Raji (cell line): Measurements from ENCODE around the gene PLCE1.

Experiments
- POLR2A ChIP-seq: IDR thresholded peaks from 2 replicates; pipeline ENCODE4 v1.6.1; 2011; ENCODE audit warnings: low read depth, low read length, control low read depth; ENCODE audit not compliant: insufficient read depth

The PLCE1 gene

DNA sequence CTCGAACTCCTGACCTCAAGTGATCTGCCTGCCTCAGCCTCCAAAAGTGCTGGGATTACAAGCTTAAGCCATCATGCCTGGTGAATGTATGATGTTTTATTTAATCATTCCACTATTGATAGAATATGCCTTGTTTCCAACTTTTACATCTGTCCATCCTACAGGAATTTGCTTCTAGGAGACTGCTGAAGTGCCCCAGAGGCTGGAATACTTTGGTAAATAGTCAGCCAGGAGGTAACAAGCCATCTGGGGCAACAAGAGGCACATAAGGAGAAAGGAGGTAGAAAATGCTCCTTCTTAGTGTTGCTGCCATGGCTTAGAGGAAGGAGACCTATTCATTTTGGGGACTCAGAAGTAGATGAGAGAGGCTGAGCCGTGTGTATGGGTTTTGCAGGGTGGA is 14.8 kb downstream of the PLCE1 start:
- no peak for TF ChIP-seq POLR2A

DNA sequence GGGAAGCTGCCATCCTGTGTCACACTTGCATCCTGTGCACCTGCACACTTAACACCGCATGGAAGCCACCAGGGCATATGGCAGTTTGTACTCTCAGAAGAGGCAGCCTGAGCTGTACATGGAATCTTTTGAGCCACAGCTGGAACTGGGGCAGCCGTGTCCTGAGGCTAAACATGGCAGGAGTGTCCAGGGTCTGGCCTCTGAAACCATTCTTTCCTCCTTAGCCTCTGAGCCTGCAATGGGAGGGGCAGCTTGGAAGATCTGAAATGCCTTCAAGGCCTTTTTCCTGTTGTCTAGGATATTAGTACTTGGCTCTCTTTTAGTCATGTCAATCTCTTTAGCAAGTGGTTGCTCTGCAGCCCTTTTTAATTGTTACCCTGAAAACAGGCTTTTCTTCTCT is 16.4 kb downstream of the PLCE1 start:
- TF ChIP-seq POLR2A: no peak

DNA sequence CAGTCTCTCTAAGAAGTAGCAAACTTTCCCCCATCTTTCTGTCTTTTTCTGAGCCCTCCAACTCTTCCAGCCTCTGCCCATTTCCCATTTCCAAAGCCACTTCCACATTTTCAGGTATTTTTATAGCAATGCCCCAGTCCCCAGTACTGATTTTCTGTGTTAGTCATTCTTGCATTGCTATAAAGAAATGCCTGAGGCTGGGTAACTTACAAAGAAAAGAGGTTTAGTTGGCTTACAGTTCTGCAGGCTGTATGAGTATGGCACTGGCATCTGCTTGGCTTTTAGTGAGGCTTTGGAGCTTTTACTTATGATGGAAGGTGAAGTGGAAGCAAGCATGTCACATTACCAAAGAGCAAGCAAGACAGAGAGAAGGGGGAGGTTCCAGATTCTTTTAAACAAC is 17.2 kb downstream of the PLCE1 start:
- no peak for TF ChIP-seq POLR2A

DNA sequence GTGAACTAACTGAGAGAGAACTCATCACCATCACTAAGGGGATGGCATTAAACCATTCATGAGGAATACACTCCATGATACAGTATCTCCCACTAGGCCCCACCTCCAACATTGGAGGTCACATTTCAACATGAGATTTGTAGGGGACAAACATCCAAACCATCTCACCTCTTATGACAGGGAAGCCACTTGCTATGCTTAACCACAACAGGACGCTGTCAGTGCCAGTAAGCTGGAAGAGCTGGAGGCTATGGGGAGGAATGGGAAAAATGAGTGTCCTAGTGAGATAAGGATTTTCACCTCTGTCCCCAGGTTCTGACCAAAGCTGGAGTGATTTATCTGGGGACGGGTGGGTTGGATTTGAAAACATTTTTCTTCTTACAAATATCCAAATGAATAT is 17.6 kb downstream of the PLCE1 start:
- no peak for TF ChIP-seq POLR2A

DNA sequence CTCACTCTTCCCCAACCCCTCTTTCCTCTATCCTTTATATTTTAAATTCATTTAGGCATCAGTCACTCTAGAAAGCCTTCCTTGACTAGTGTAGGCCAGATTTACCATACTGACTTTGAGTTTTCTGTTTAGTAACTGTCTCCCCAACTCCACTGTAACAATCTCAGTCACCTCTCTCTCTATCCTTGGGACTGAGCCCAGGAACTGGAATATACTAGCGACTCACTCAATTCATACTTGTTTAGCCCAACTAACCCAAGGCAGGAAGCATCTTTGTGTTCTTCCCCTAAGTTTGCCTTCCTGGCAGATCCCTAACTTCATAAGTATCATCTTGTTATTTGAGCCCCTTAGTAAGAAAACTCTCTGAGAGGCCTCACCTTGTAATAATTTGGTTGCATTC is 19.1 kb downstream of the PLCE1 start:
- TF ChIP-seq POLR2A: no peak

- TF ChIP-seq POLR2A: no peak
These were observed 19.6 kb downstream of the PLCE1 start for GRCh38 chr10:94013331-94013760.

DNA sequence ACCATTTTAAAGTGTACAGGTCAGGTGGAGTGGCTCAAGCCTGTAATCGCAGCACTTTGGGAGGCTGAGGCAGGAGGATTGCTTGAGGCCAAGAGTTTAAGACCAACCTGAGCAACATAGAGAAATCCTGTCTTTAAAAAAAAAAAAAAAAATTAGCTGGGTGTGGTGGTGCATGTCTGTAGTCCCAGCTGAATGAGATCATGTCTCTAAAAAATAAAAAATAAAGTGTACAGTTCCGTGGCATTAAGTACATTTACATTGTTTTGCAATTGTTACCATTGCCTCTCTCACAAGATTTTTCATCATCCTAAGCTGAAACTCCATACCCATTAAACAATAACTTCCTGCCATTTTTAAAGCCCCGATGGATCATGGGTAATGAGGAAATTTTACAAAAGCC is 20.6 kb downstream of the PLCE1 start:
- no peak for TF ChIP-seq POLR2A

DNA sequence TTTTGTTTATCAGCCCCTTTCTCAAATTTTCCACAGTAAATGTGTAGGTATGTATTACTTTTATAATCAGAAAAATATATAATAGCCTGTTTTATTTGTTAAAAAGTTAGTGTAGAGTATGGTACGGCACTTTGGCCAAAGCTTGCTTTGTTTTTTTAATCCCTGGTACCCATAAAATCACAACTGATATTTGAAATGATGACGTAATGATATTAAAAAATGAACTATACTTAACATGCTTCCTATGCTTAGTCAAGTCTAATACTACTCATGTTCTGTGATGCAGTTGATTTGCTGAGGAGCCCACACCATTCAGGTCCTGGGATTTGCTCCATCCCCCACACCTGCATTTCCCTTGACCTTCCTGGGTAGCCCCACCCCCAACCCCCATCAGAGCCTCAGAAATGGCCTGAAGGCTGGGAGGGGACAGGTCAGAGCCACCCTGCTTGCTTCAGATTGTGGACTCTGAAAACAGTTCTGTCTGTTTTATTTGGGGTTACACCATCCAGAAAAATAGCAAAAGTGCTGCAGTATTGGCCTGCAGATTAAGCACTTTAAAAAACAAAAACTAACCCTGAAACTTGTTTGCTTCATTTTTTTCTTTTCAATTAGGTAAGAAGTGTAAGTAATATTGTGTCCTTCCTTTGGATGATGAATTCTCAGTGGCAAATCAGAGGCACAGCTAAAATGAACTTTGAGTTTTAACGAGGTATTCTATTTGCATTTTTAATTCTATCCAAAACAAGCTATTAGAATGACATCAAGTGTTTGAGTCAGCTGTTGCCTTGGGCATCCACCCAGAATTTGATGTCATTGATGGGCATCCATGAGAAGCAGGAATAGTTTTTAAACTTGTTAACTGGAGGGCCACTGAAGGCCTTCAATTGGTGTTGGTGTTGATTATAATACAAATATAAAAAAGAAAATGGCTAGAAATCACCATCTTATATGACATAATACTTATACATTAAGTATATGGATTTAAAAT is 23.3 kb downstream of the PLCE1 start:
- no peak for TF ChIP-seq POLR2A

- no peak for TF ChIP-seq POLR2A
These were observed 24.4 kb downstream of the PLCE1 start for GRCh38 chr10:94018107-94018506.

- TF ChIP-seq POLR2A: no peak
These were observed 30.2 kb downstream of the PLCE1 start for GRCh38 chr10:94023906-94024305.

- no peak for TF ChIP-seq POLR2A
These were observed 30.7 kb downstream of the PLCE1 start for GRCh38 chr10:94024407-94024806.

DNA sequence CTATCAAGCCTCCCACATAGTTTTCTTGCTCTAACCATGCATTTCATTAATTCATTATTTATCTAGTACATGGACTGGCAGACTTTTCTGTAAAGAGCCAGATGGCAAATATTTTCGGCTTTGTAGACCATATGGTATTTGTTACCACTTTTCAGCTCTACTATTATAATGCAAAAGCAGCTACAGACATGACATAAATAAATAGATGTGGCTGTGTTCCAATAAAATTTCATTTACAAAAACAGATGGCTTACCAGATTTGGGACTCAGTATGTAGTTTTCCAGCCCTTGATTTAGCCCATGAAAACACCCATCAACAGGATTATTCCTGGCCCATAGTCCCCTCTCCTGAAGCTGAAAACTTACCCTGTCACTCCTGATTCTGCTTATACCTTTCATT is 32.1 kb downstream of the PLCE1 start:
- no peak for TF ChIP-seq POLR2A

DNA sequence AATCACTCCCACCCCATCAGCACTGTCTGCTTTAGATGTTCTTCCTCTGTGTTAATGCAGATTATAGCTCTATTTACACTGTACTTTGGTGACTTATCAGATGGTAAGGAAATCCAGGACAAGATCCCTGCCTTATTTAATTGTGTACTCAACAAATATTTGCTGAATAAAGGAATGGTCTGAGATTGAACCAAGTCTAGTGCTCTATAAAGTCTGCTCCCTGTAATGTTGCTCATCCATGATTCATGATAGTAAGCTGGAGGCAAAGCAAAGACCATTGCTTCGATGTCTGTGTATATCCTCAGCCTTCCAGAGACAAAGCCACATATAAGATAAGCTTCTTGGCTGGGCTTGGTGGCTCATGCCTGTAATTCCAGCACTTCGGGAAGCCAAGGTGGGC is 33.5 kb downstream of the PLCE1 start:
- TF ChIP-seq POLR2A: no peak

- TF ChIP-seq POLR2A: no peak
These were observed 36.2 kb downstream of the PLCE1 start for GRCh38 chr10:94029955-94030354.

GRCh38 chr10:94035982-94036765 is 42.4 kb downstream of the PLCE1 start:
- TF ChIP-seq POLR2A: no peak

GRCh38 chr10:94036766-94037033 is 43.0 kb downstream of the PLCE1 start:
- no peak for TF ChIP-seq POLR2A
